SKM-1 treated with dmso at 0.1 percent for 144 hours (cell line): ENCODE data around the gene ST6GALNAC5.
"Not testable (repeated sequence)": the region's sequence is repeated elsewhere in the genome, so short reads cannot be mapped to it uniquely, and the experiment has no call there.

Experiments used
- DNase-seq: peaks from one replicate; lab custom pipeline; 2025; ENCODE audit not compliant: unreplicated experiment; lab: John Stamatoyannopoulos, UW

ST6GALNAC5 gene

GRCh38 chr1:76867342-76868130 lies at the start of gene ST6GALNAC5:
ST6GALNAC5 (plus strand) TSS chr1:76867480.
- DNase-seq, result no peak

- no peak for DNase-seq
Observed at GRCh38 chr1:76820028-76820427, 47.3 kb upstream of the ST6GALNAC5 start.

GRCh38 chr1:76822961-76823360 lies 44.3 kb upstream of the ST6GALNAC5 start:
- DNase-seq, result not testable (repeated sequence)

- DNase-seq, result no peak
Observed at GRCh38 chr1:76824106-76824505, 43.2 kb upstream of the ST6GALNAC5 start.

- DNase-seq, result no peak
Observed at GRCh38 chr1:76826072-76826845, 41.0 kb upstream of the ST6GALNAC5 start.

- DNase-seq, result no peak
Observed at GRCh38 chr1:76827066-76827465, 40.2 kb upstream of the ST6GALNAC5 start.

GRCh38 chr1:76830373-76830772 lies 36.9 kb upstream of the ST6GALNAC5 start:
- DNase-seq, result no peak

GRCh38 chr1:76832521-76832920 lies 34.8 kb upstream of the ST6GALNAC5 start:
- DNase-seq, result no peak

- no peak for DNase-seq
Observed at GRCh38 chr1:76833151-76833550, 34.1 kb upstream of the ST6GALNAC5 start.

- no peak for DNase-seq
Observed at GRCh38 chr1:76833856-76834255, 33.4 kb upstream of the ST6GALNAC5 start.

GRCh38 chr1:76835203-76835602 lies 32.1 kb upstream of the ST6GALNAC5 start:
- DNase-seq, result no peak

GRCh38 chr1:76840278-76840677 lies 27.0 kb upstream of the ST6GALNAC5 start:
- DNase-seq, result no peak

GRCh38 chr1:76841460-76841859 lies 25.8 kb upstream of the ST6GALNAC5 start:
- no peak for DNase-seq

- no peak for DNase-seq
Observed at GRCh38 chr1:76843821-76844464, 23.3 kb upstream of the ST6GALNAC5 start.

GRCh38 chr1:76854255-76854654 lies 13.0 kb upstream of the ST6GALNAC5 start:
- DNase-seq, result no peak

GRCh38 chr1:76856104-76856503 lies 11.2 kb upstream of the ST6GALNAC5 start:
- DNase-seq, result no peak

- no peak for DNase-seq
Observed at GRCh38 chr1:76857138-76857537, 10.1 kb upstream of the ST6GALNAC5 start.

GRCh38 chr1:76857973-76858372 lies 9.3 kb upstream of the ST6GALNAC5 start:
- no peak for DNase-seq

- no peak for DNase-seq
Observed at GRCh38 chr1:76861149-76861548, 6.1 kb upstream of the ST6GALNAC5 start.

- no peak for DNase-seq
Observed at GRCh38 chr1:76862447-76862846, 4.8 kb upstream of the ST6GALNAC5 start.

GRCh38 chr1:76864383-76864782 lies 2.9 kb upstream of the ST6GALNAC5 start:
- DNase-seq, result no peak
